ENCODE results near the gene SH3PXD2A. TPM values are rescaled to one million over a fixed set of nuclear protein-coding genes. Genes with fewer than 3 reads are reported as not detected.

The SH3PXD2A gene
- total RNA-seq, 2 experiments from 2014 or later = 6.9 to 7.0 TPM

DNA sequence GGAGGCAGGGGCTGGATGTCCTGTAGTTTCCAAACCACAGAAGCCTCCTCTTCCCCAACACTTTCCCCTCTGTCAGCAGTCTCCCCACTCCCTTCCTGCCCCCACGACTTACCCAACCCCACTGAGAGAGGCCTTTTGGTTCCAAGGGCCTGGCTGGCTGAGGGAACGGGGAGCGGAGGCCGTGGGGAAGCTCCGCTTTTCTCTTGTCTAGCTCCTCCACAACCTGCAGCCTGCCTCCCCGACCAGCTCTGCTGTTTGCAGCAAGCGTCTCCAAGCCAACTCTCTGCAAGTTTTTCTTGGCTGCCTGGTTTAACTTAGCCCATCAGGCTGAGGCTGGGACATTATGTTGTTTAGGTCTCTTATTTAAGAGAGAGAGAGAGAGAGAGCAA, 235.0 kb downstream of the SH3PXD2A start:
- no peak overlapping the region for H3K27ac ChIP-seq (ENCODE audit: low read depth in 1 of 2, low read length in 2 of 2)
- no peaks in the 10 kb centered on the region for H3K4me1 Mint-ChIP-seq (ENCODE audit: low read depth)
- ATAC-seq (ENCODE audit: poor library complexity) (no peak), DNase-seq (no peak)
- H3K27ac Mint-ChIP-seq = no peak overlapping the region
- peaks cover 4% of the 10 kb centered on the region for H3K36me3 Mint-ChIP-seq (ENCODE audit: low read depth)
- H3K4me1 ChIP-seq (ENCODE audit: insufficient read depth, low read length) = no peaks in the 10 kb centered on the region
- intact Hi-C loops (cut with DNase I, micrococcal nuclease) = no loop called here
- no peak overlapping the region for H3K4me3 ChIP-seq (ENCODE audit: low read length)
- H3K27me3 Mint-ChIP-seq = no peaks in the 10 kb centered on the region
- no peak overlapping the region for H3K4me3 Mint-ChIP-seq
- TF ChIP-seq, protein P1, sequence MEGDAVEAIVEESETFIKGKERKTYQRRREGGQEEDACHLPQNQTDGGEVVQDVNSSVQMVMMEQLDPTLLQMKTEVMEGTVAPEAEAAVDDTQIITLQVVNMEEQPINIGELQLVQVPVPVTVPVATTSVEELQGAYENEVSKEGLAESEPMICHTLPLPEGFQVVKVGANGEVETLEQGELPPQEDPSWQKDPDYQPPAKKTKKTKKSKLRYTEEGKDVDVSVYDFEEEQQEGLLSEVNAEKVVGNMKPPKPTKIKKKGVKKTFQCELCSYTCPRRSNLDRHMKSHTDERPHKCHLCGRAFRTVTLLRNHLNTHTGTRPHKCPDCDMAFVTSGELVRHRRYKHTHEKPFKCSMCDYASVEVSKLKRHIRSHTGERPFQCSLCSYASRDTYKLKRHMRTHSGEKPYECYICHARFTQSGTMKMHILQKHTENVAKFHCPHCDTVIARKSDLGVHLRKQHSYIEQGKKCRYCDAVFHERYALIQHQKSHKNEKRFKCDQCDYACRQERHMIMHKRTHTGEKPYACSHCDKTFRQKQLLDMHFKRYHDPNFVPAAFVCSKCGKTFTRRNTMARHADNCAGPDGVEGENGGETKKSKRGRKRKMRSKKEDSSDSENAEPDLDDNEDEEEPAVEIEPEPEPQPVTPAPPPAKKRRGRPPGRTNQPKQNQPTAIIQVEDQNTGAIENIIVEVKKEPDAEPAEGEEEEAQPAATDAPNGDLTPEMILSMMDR (IDR thresholded peaks at IDR 0.05) = no peak
- no peaks in the 10 kb centered on the region for H3K27me3 ChIP-seq (ENCODE audit: control insufficient read depth in 1 of 2, insufficient read depth in 2 of 2, low read length in 2 of 2)
- H3K9me3 Mint-ChIP-seq = no peaks in the 10 kb centered on the region
- no peaks in the 10 kb centered on the region for H3K9me3 ChIP-seq (ENCODE audit: control insufficient read depth in 1 of 2, insufficient read depth in 1 of 2, low read length in 2 of 2)
- peaks cover 7% of the 10 kb centered on the region for H3K36me3 ChIP-seq (ENCODE audit: insufficient read depth, low read length)
- CTCF ChIA-PET = no interaction called here
- POLR2A ChIA-PET = no interaction called here

DNA sequence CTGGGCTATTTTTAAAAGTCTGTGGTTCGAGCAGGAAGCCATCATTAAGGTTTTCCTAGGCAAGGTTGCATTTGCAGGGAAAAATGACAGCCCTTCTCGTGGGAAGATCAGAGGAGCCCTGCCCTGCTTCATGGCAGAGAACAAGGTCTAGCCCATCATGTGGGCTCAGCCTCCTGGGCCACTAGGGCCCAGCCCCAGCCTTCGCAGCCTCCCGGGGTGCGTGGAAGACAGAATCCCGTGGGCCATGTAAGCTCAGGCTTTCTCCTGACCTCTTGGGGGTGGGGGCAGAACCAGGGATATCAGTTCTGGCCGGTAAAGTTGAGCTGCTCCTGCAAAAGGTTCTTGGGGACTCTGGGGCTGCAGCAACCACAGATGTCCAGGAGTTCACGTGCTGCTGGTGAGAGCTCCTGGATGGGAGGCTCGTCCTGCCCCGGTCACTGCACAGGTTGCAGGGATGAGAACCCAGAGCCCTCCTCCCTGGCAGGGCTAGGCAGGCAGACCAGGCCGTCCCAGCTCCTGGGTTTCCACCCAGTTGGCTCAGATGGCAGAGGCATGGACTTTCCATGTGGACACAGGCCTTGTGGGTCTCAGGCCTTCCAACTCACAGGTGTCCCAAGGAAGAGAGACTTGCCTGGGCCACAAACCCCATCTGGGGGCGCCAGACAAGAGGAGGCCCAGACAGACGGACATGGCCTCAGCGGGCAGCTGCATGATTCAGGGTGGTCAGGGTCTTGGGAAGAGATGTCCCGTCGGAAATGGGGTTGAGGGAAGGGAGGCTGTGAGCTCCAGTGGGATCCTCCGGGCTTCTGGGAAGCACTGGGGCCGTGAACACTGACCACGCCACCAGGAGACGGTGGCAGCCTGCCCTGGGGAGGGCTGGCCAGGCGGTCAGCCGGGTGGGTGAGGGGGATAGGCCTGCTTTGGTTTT, 235.7 kb downstream of the SH3PXD2A start:
- Mint-ChIP-seq H3K36me3 (ENCODE audit: low read depth) (peaks cover 4% of the 10 kb centered on the region), H3K27me3 (no peaks in the 10 kb centered on the region), H3K9me3 (no peaks in the 10 kb centered on the region), H3K4me3 (no peak overlapping the region), H3K27ac (no peak overlapping the region), H3K4me1 (ENCODE audit: low read depth) (no peaks in the 10 kb centered on the region)
- no peak overlapping the region for H3K4me3 ChIP-seq (ENCODE audit: low read length)
- peaks cover 5% of the 10 kb centered on the region for H3K36me3 ChIP-seq (ENCODE audit: insufficient read depth, low read length)
- TF ChIP-seq, protein P1 (IDR thresholded peaks at IDR 0.05) = no peak
- ATAC-seq (ENCODE audit: poor library complexity) = no peak
- H3K27me3 ChIP-seq (ENCODE audit: control insufficient read depth in 1 of 2, insufficient read depth in 2 of 2, low read length in 2 of 2) = no peaks in the 10 kb centered on the region
- intact Hi-C loops (cut with DNase I, micrococcal nuclease) = no loop called here
- no peak for DNase-seq
- POLR2A ChIA-PET = interaction anchor here (0.5 kb wide), 1 partner anchor 297 kb away, joined by 3 read pairs; no protein-coding TSS in a partner anchor
- H3K27ac ChIP-seq (ENCODE audit: low read depth in 1 of 2, low read length in 2 of 2) = no peak overlapping the region
- CTCF ChIA-PET = interaction anchor here (1.5 kb wide), 1 partner anchor 67 kb away, joined by 4 read pairs; no protein-coding TSS in a partner anchor
- H3K4me1 ChIP-seq (ENCODE audit: insufficient read depth, low read length) = no peaks in the 10 kb centered on the region
- no peaks in the 10 kb centered on the region for H3K9me3 ChIP-seq (ENCODE audit: control insufficient read depth in 1 of 2, insufficient read depth in 1 of 2, low read length in 2 of 2)

DNA sequence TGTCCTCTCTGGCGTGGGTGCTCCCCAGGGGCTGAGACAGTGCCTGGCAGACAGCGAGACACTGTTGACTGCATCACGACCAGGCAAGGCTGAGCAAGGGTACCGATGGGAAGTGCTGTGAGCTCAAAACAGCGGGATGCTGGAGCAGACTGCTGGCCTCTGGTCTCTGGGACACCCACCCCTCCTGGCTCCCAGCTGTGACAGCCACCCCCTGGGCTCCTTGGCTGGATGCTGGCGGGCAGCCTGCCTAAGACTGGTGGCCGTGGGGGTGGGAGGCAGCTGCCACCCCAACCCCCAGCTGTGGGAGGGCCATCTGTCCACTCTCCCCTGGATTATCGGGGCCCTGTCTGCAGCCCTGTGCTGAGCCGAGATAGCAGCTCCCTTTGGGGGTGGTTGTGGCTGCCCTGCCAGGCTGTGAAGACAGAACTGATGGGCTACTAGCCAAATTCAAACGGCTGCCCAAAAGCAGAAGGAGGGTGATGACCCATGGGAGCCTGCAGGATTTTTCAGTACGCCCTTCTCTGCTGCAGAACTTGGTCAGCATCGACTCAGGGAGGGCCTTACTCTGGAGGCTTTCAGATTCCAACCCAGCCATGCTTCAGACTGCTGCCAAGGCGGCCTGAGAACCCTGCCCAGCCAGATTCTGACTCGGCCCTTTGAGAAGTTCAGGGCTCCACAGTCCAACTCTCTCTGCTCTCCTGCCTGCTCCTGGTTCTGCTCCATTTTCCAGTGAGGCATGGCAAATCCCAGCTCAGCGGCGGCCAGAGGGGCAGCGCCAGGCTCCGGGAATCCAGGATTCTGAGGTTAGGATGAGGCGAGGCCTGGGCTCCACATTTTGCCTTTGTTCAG, 236.6 kb downstream of the SH3PXD2A start:
- Mint-ChIP-seq H3K27ac (no peak overlapping the region), H3K9me3 (no peaks in the 10 kb centered on the region), H3K4me3 (no peak overlapping the region), H3K27me3 (no peaks in the 10 kb centered on the region), H3K36me3 (ENCODE audit: low read depth) (peaks cover 9% of the 10 kb centered on the region), H3K4me1 (ENCODE audit: low read depth) (no peaks in the 10 kb centered on the region)
- TF ChIP-seq, protein P1 (IDR thresholded peaks at IDR 0.05) = no peak
- ATAC-seq (ENCODE audit: poor library complexity) = no peak
- no peaks in the 10 kb centered on the region for H3K27me3 ChIP-seq (ENCODE audit: control insufficient read depth in 1 of 2, insufficient read depth in 2 of 2, low read length in 2 of 2)
- intact Hi-C loops (cut with DNase I, micrococcal nuclease) = no loop called here
- no peaks in the 10 kb centered on the region for H3K4me1 ChIP-seq (ENCODE audit: insufficient read depth, low read length)
- H3K27ac ChIP-seq (ENCODE audit: low read depth in 1 of 2, low read length in 2 of 2) = no peak overlapping the region
- ChIA-PET CTCF (interaction anchor here (0.5 to 1.5 kb wide), 2 partner anchors 68 to 377 kb away, joined by 4 read pairs; no protein-coding TSS in a partner anchor), POLR2A (no interaction called here)
- no peak overlapping the region for H3K4me3 ChIP-seq (ENCODE audit: low read length)
- H3K36me3 ChIP-seq (ENCODE audit: insufficient read depth, low read length) = peaks cover 5% of the 10 kb centered on the region
- H3K9me3 ChIP-seq (ENCODE audit: control insufficient read depth in 1 of 2, insufficient read depth in 1 of 2, low read length in 2 of 2) = no peaks in the 10 kb centered on the region
- DNase-seq = no peak
